ENCODE results near the gene ABCC5. TPM values are rescaled to one million over a fixed set of nuclear protein-coding genes. Genes with fewer than 3 reads are reported as not detected.
"Not testable (repeated sequence)": the region's sequence is repeated elsewhere in the genome, so short reads cannot be mapped to it uniquely, and the experiment has no call there.

ABCC5 gene
- total RNA-seq, 1 donor from 2014 or later = 52.0 TPM

DNA sequence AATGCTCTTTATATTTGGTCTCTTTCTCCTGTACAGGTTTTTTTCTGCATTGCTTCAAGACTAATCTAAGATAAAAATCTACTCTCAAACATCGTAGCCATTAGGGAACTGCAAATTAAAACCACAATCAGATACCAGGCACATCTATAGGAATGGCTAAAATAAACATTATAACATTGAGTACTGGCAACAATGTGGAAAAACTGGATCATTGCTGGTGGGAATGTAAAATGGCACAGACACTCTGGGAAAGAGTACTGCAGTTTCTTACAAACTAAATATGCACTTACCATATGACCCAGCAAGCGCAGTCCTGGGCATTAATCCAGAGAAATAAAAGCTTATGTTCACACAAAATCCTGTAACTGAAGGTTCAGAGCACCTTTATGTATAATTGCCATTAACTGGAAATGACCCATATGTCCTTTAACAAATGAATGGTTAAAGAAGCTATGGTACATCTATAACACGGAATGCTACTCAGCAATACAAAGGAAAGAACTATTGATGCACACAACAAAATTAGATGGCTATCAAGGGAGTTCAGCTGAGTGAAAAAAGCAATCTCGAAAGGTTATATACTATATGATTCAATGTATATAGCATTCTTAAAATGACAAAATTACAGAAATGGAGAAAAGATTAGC, 6.3 kb downstream of the ABCC5 start:
- no peak for DNase-seq (ENCODE audit: low read depth)
- no peaks in the 10 kb centered on the region for H3K27me3 Mint-ChIP-seq (ENCODE audit: low read depth, unreplicated experiment)

DNA sequence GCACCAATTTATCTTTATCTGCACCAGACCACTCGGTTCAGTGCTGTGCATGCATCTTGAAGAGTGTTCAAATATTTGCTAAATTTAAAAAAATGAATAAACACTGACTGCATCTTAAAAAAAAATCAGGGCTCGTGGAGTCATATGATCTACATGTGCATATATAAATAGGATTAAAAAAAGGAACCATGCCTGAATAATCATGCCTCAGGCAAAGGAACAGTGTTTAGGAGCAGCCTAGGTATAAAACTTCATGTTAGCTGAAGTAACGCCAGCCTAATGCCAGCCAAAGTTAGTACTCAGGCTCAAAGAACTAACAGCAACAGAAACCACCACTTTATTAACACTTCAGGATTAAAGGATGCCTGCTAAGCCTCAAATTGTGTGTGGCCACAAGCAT, 9.5 kb downstream of the ABCC5 start:
- Mint-ChIP-seq H3K27me3 (ENCODE audit: low read depth, unreplicated experiment) (no peaks in the 10 kb centered on the region), H3K36me3 (ENCODE audit: low read depth, unreplicated experiment) (peaks cover 15% of the 10 kb centered on the region), H3K27ac (ENCODE audit: unreplicated experiment) (no peak overlapping the region), H3K4me3 (ENCODE audit: unreplicated experiment) (no peak overlapping the region), H3K9me3 (ENCODE audit: unreplicated experiment) (no peaks in the 10 kb centered on the region), H3K4me1 (ENCODE audit: low read depth, unreplicated experiment) (peaks cover 17% of the 10 kb centered on the region)
- H3K4me2 ChIP-seq (ENCODE audit: low read length) = no peak overlapping the region
- H3K79me2 ChIP-seq (ENCODE audit: insufficient read depth, low read length) = no peaks in the 10 kb centered on the region
- H2AFZ ChIP-seq (ENCODE audit: low read depth, low read length) = no peak overlapping the region
- peaks cover 4% of the 10 kb centered on the region for H4K20me1 ChIP-seq (ENCODE audit: insufficient read depth, low read length)
- no peak overlapping the region for H3K27ac ChIP-seq (ENCODE audit: low read depth, low read length)
- DNase-seq (ENCODE audit: low read depth) (no peak), FAIRE-seq (no peak)
- no peak overlapping the region for H3K9ac ChIP-seq (ENCODE audit: low read length)
- H3K27me3 ChIP-seq (ENCODE audit: insufficient read depth, low read length) = no peaks in the 10 kb centered on the region
- H3K4me3 ChIP-seq (ENCODE audit: insufficient read depth, low read depth, low read length) = no peak overlapping the region
- peaks cover 24% of the 10 kb centered on the region for H3K36me3 ChIP-seq (ENCODE audit: insufficient read depth, low read length)
- TF ChIP-seq EZH2 (IDR thresholded peaks at IDR 0.05; ENCODE audit: insufficient read depth, low read length) = no peak
- TF ChIP-seq, protein P1, sequence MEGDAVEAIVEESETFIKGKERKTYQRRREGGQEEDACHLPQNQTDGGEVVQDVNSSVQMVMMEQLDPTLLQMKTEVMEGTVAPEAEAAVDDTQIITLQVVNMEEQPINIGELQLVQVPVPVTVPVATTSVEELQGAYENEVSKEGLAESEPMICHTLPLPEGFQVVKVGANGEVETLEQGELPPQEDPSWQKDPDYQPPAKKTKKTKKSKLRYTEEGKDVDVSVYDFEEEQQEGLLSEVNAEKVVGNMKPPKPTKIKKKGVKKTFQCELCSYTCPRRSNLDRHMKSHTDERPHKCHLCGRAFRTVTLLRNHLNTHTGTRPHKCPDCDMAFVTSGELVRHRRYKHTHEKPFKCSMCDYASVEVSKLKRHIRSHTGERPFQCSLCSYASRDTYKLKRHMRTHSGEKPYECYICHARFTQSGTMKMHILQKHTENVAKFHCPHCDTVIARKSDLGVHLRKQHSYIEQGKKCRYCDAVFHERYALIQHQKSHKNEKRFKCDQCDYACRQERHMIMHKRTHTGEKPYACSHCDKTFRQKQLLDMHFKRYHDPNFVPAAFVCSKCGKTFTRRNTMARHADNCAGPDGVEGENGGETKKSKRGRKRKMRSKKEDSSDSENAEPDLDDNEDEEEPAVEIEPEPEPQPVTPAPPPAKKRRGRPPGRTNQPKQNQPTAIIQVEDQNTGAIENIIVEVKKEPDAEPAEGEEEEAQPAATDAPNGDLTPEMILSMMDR (IDR thresholded peaks at IDR 0.05; ENCODE audit: insufficient read depth, low read depth, low read length) = no peak
- H3K9me3 ChIP-seq (ENCODE audit: insufficient read depth, low read depth, low read length) = no peaks in the 10 kb centered on the region
- H3K4me1 ChIP-seq (ENCODE audit: insufficient read depth, low read length) = peaks cover 5% of the 10 kb centered on the region

More for the DNA sequence above, 6.3 kb downstream of the ABCC5 start:
- Histone ChIP-seq H3K27ac (ENCODE audit: low read depth, low read length) (no peak overlapping the region), H3K79me2 (ENCODE audit: insufficient read depth, low read length) (peaks cover 19% of the 10 kb centered on the region), H3K9me3 (ENCODE audit: insufficient read depth, low read depth, low read length) (no peaks in the 10 kb centered on the region), H3K9ac (ENCODE audit: low read length) (no peak overlapping the region), H3K4me3 (ENCODE audit: insufficient read depth, low read depth, low read length) (no peak overlapping the region), H3K27me3 (ENCODE audit: insufficient read depth, low read length) (no peaks in the 10 kb centered on the region), H3K4me1 (ENCODE audit: insufficient read depth, low read length) (no peaks in the 10 kb centered on the region), H2AFZ (ENCODE audit: low read depth, low read length) (no peak overlapping the region), H3K36me3 (ENCODE audit: insufficient read depth, low read length) (peaks cover 24% of the 10 kb centered on the region), H4K20me1 (ENCODE audit: insufficient read depth, low read length) (peaks cover 17% of the 10 kb centered on the region), H3K4me2 (ENCODE audit: low read length) (no peak overlapping the region)
- no peak for FAIRE-seq
- Mint-ChIP-seq H3K36me3 (ENCODE audit: low read depth, unreplicated experiment) (peaks cover 15% of the 10 kb centered on the region), H3K4me3 (ENCODE audit: unreplicated experiment) (no peak overlapping the region), H3K9me3 (ENCODE audit: unreplicated experiment) (no peaks in the 10 kb centered on the region), H3K4me1 (ENCODE audit: low read depth, unreplicated experiment) (peaks cover 14% of the 10 kb centered on the region), H3K27ac (ENCODE audit: unreplicated experiment) (no peak overlapping the region)
- TF ChIP-seq EZH2 (IDR thresholded peaks at IDR 0.05; ENCODE audit: insufficient read depth, low read length) = no peak
- TF ChIP-seq, protein P1 (IDR thresholded peaks at IDR 0.05; ENCODE audit: insufficient read depth, low read depth, low read length) = no peak

DNA sequence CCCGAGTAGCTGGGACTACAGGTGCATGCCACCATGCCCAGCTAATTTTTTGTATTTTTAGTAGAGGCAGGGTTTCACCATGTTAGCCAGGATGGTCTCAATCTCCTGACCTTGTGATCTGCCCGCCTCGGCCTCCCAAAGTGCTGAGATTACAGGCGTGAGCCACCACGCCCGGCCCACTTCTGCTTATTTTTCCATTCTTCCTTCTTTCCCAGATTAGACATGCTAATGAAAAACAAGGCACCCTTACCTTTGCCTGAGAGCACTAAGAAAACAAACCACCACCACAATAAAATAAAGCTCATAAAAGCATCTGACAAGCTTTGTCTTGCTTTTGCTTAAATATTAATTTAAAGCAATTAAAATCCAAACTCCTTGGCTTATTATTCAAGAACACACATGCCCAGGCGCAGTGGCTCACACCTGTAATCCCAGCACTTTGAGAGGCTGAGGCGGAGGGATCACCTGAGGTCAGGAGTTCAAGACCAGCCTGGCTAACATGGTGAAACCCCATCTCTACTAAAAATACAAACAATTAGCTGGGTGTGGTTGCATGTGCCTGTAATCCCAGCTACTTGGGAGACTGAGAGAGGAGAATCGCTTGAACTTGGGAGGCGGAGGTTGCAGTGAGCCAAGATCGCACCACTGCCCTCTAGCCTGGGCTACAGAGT, 10.4 kb downstream of the ABCC5 start:
- not testable (repeated sequence) for FAIRE-seq; H2AFZ ChIP-seq (ENCODE audit: low read depth, low read length); H3K4me3 Mint-ChIP-seq (ENCODE audit: unreplicated experiment); H3K4me2 ChIP-seq (ENCODE audit: low read length); H3K27me3 Mint-ChIP-seq (ENCODE audit: low read depth, unreplicated experiment); H3K9ac ChIP-seq (ENCODE audit: low read length); H3K4me1 ChIP-seq (ENCODE audit: insufficient read depth, low read length); H3K9me3 ChIP-seq (ENCODE audit: insufficient read depth, low read depth, low read length); H3K27ac Mint-ChIP-seq (ENCODE audit: unreplicated experiment); H3K79me2 ChIP-seq (ENCODE audit: insufficient read depth, low read length); H3K4me3 ChIP-seq (ENCODE audit: insufficient read depth, low read depth, low read length); H3K9me3 Mint-ChIP-seq (ENCODE audit: unreplicated experiment); H3K27ac ChIP-seq (ENCODE audit: low read depth, low read length); H3K27me3 ChIP-seq (ENCODE audit: insufficient read depth, low read length); H4K20me1 ChIP-seq (ENCODE audit: insufficient read depth, low read length); DNase-seq (ENCODE audit: low read depth)
- Mint-ChIP-seq H3K4me1 (ENCODE audit: low read depth, unreplicated experiment) (peaks cover 18% of the 10 kb centered on the region), H3K36me3 (ENCODE audit: low read depth, unreplicated experiment) (peaks cover 10% of the 10 kb centered on the region)
- H3K36me3 ChIP-seq (ENCODE audit: insufficient read depth, low read length) = peaks cover 20% of the 10 kb centered on the region

Data from astrocyte (in vitro differentiated cells and primary cell).